BJ (cell line): ENCODE measurements around the gene AGTPBP1. TPM values are rescaled to one million over a fixed set of nuclear protein-coding genes. Genes with fewer than 3 reads are reported as not detected.

Experiments used
- CTCF ChIA-PET: fragments of 350-600 bp; formaldehyde crosslinking; extraction: SDS; loops from one replicate; lab custom pipeline; 2021; ENCODE audit warnings: antibody characterized with exemption, inconsistent platforms; lab: Yijun Ruan, JAX
- POLR2A ChIA-PET: fragments of 300-600 bp; sonication (Branson Sonifier 250); formaldehyde crosslinking; extraction: SDS; loops from one replicate; lab custom pipeline; 2021; ENCODE audit warnings: antibody characterized with exemption; lab: Charles Lee
- DNase-seq: peaks from one replicate; pipeline ENCODE4 v3.0.0-alpha.2; 2011; ENCODE audit warnings: low read depth
- H3K27me3 ChIP-seq: 2 replicates; pipeline ENCODE4 v1.6.0; 2011; ENCODE audit warnings: low read length; ENCODE audit not compliant: control insufficient read depth, insufficient read depth
- H3K36me3 ChIP-seq: 2 replicates; pipeline ENCODE4 v1.5.1; 2011; ENCODE audit warnings: low read length; ENCODE audit not compliant: control insufficient read depth, insufficient read depth
- H3K4me3 ChIP-seq: 2 replicates; pipeline ENCODE4 v1.5.1; 2011; ENCODE audit warnings: low read depth, mild to moderate bottlenecking, control low read depth, low read length
- polyA plus RNA-seq: library from polyadenylated mRNA; depleted of rRNA; stranded (reverse); fragments of >200 nt; gene quantifications from 2 replicates; pipeline ENCODE4 v1.2.3, GENCODE V29; 2011
- TF ChIP-seq, protein P1 (sequence below): IDR thresholded peaks from 2 replicates; pipeline ENCODE4 v1.5.1; 2011; ENCODE audit warnings: low read depth, mild to moderate bottlenecking, control low read depth, inconsistent platforms, low read length, moderate library complexity; ENCODE audit not compliant: insufficient read depth

AGTPBP1 gene
- polyA plus RNA-seq, 1 experiment: 2.5 TPM

DNA sequence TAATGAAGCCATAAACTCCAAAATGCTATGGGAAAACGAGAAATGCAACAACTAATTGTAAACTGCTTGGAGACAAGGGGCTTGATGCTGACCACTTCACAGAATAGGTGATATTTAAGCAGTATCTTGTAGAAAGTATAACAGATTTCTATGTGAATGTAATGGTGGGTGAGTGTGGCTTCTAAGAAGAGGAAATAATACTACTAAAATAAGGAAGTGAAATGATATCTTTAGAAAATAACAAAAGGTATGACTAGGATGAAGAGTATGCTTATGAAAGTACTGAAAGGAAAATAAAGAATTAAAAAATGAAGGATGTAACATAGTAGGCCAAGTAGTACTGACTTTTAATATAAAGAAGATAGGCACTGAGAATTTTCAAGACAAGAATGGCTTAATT, 94.2 kb downstream of the AGTPBP1 start:
- H3K4me3 ChIP-seq: no peak overlapping the region
- ChIA-PET POLR2A (no interaction called here), CTCF (no interaction called here)
- no peak for DNase-seq
- H3K27me3 ChIP-seq: no peaks in the 10 kb centered on the region
- no peaks in the 10 kb centered on the region for H3K36me3 ChIP-seq
- TF ChIP-seq, protein P1, sequence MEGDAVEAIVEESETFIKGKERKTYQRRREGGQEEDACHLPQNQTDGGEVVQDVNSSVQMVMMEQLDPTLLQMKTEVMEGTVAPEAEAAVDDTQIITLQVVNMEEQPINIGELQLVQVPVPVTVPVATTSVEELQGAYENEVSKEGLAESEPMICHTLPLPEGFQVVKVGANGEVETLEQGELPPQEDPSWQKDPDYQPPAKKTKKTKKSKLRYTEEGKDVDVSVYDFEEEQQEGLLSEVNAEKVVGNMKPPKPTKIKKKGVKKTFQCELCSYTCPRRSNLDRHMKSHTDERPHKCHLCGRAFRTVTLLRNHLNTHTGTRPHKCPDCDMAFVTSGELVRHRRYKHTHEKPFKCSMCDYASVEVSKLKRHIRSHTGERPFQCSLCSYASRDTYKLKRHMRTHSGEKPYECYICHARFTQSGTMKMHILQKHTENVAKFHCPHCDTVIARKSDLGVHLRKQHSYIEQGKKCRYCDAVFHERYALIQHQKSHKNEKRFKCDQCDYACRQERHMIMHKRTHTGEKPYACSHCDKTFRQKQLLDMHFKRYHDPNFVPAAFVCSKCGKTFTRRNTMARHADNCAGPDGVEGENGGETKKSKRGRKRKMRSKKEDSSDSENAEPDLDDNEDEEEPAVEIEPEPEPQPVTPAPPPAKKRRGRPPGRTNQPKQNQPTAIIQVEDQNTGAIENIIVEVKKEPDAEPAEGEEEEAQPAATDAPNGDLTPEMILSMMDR: no peak

DNA sequence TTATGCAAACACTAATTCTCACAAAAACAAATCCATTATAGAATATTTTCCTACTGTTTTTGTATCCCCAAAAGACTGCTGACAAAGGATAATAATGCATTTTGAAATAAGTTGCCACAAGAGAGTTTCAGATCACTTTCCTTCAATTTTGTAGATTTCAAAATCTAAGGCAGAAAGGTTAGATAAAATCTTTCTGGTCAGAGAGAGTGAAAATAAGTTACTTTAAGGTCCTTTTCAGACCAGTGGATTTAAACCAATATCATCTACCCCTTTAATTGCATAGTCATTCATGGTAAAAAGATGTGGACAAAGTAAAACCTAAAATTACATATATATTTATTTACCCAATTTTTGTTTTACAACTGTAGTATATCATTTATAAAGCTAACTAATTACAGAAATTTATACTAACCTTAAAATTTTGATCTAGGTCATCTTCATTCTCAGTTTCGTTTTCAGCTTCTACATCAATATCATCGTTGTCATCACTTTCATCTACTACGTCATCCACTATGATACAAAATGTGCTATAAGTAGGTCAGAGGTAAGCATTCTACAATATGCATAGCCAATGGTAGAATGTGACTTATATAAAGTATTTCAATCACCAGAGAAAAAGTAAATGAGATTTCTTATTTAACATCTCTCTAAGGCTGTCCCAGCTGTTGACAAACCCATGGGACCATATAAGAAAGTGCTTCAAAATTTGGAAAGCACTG, 95.7 kb downstream of the AGTPBP1 start:
- no peaks in the 10 kb centered on the region for H3K27me3 ChIP-seq
- ChIA-PET POLR2A (no interaction called here), CTCF (no interaction called here)
- DNase-seq: no peak
- no peaks in the 10 kb centered on the region for H3K36me3 ChIP-seq
- TF ChIP-seq, protein P1: no peak
- H3K4me3 ChIP-seq: no peak overlapping the region

DNA sequence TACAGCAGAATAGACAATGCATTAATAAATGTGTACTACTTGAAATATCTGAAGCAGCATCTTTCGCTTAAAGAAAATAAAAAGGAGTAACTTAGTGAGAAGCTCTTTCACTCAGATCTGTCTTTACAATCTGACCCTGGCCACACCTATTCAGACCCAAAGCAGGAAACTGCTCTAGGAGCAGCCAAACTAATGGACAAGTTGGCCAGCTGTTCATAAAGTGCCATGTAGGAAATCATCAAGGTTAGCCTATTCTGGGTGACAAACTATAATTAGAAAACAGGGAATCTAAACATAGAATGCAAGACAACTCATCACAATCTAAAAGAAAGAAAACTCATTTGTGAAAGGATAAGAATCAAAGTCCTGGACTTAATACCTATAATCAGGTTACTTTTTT, 101.3 kb downstream of the AGTPBP1 start:
- Histone ChIP-seq H3K36me3 (no peaks in the 10 kb centered on the region), H3K27me3 (no peaks in the 10 kb centered on the region), H3K4me3 (no peak overlapping the region)
- no peak for DNase-seq
- TF ChIP-seq, protein P1: no peak
- ChIA-PET CTCF (no interaction called here), POLR2A (no interaction called here)

DNA sequence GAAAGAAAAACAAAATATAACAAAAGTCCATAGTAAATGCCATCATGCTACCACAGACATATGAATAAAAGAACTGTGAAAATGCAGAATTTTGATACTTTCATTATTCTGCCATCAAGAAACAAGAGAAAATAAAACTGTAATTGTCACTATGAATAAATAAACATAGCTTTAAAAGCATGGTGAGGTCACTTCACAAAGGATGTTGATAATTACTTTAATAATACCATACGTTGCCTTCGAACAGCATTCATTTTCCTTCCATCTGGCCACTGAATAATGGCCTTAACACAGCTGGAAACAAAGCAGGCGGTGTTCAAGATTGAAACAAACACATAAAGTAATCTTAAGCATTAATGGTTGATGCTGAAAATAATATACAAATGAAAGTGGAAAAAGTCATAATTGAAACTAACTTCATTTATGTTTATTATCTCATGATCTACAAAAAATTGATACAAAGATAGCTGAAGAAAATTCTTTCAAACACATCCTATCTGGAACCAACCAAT, 102.0 kb downstream of the AGTPBP1 start:
- ChIA-PET CTCF (no interaction called here), POLR2A (no interaction called here)

DNA sequence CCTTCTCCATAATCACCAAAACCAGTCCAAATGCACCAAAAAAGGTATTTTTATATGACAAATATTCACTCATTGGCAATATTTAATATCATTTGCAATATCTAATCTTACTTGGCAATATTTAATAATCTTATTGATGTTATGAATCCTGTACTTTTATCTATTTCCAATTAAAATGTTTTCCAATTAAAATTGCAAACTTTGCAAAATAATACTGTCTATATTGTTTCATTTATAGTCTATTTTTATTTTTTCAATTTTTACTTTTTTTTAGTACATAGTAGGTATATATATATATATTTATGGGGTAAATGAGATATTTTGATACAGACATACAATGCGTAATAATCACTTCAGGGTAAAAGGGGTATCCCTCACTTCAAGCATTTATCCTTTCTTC, 109.9 kb downstream of the AGTPBP1 start:
- POLR2A ChIA-PET: no interaction called here
- no peak overlapping the region for H3K4me3 ChIP-seq
- CTCF ChIA-PET: no interaction called here
- TF ChIP-seq, protein P1: no peak
- DNase-seq: no peak
- no peaks in the 10 kb centered on the region for H3K27me3 ChIP-seq
- H3K36me3 ChIP-seq: no peaks in the 10 kb centered on the region

More for the DNA sequence above, 102.0 kb downstream of the AGTPBP1 start:
- no peak for DNase-seq
- Histone ChIP-seq H3K27me3 (no peaks in the 10 kb centered on the region), H3K36me3 (no peaks in the 10 kb centered on the region), H3K4me3 (no peak overlapping the region)
- TF ChIP-seq, protein P1: no peak
